Hepatocyte (in vitro differentiated cells): ENCODE results near the gene RRAD. TPM values are rescaled to one million over a fixed set of nuclear protein-coding genes. Genes with fewer than 3 reads are reported as not detected.
A peak's percentile ranks its signal among the peaks of the same experiment; 100 is the strongest.

Source experiments
- DNase-seq: peaks from one replicate; pipeline ENCODE4 v3.0.0-alpha.2; 2016; ENCODE audit warnings: low spot score
- H2AFZ ChIP-seq: fragments of 200-600 bp; sonication (generic); 2 replicates; pipeline ENCODE4 v1.6.0; 2016; ENCODE audit warnings: antibody characterized with exemption, mild to moderate bottlenecking
- H3K27ac ChIP-seq: fragments of 200-600 bp; sonication (generic); 2 replicates; pipeline ENCODE4 v1.5.1; 2016; ENCODE audit warnings: mild to moderate bottlenecking
- H3K27me3 ChIP-seq: fragments of 200-600 bp; sonication (generic); 2 replicates; pipeline ENCODE4 v1.6.1; 2016
- H3K36me3 ChIP-seq: fragments of 200-600 bp; sonication (generic); replicated peaks from 2 replicates; pipeline ENCODE4 v1.5.1; 2016; ENCODE audit warnings: low read depth; ENCODE audit not compliant: insufficient read depth
- H3K4me1 ChIP-seq: fragments of 200-600 bp; sonication (generic); 2 replicates; pipeline ENCODE4 v1.5.1; 2016; ENCODE audit warnings: mild to moderate bottlenecking, moderate library complexity; ENCODE audit not compliant: insufficient read depth
- H3K4me2 ChIP-seq: fragments of 200-600 bp; sonication (generic); 2 replicates; pipeline ENCODE4 v1.6.0; 2016
- H3K4me3 ChIP-seq: fragments of 200-600 bp; sonication (generic); 2 replicates; pipeline ENCODE4 v1.5.1; 2016; ENCODE audit warnings: mild to moderate bottlenecking
- H3K79me2 ChIP-seq: fragments of 200-600 bp; sonication (generic); 2 replicates; pipeline ENCODE4 v1.6.0; 2017; ENCODE audit warnings: mild to moderate bottlenecking
- H3K9me2 ChIP-seq: fragments of 200-600 bp; sonication (generic); replicated peaks from 2 replicates; pipeline ENCODE4 v1.6.0; 2017; ENCODE audit warnings: mild to moderate bottlenecking; ENCODE audit not compliant: insufficient read depth
- H3K9me3 ChIP-seq: fragments of 200-600 bp; sonication (generic); 2 replicates; pipeline ENCODE4 v1.5.1; 2016; ENCODE audit warnings: low read depth, mild to moderate bottlenecking
- H4K20me1 ChIP-seq: fragments of 200-600 bp; sonication (generic); 2 replicates; pipeline ENCODE4 v1.6.0; 2016; ENCODE audit warnings: mild to moderate bottlenecking; ENCODE audit not compliant: insufficient read depth, poor library complexity, severe bottlenecking
- CTCF ChIP-seq: fragments of 200-600 bp; sonication (generic); IDR thresholded peaks from 2 replicates; pipeline ENCODE4 v1.5.1; 2016; ENCODE audit warnings: antibody characterized with exemption, mild to moderate bottlenecking; ENCODE audit not compliant: poor library complexity
- EZH2 ChIP-seq: fragments of 200-600 bp; sonication (generic); IDR thresholded peaks from 2 replicates; pipeline ENCODE4 v1.6.1; 2016; ENCODE audit warnings: antibody characterized with exemption, mild to moderate bottlenecking, borderline replicate concordance
- EZH2phosphoT487 ChIP-seq: fragments of 200-600 bp; sonication (generic); IDR thresholded peaks from one replicate; pipeline ENCODE4 v1.6.1; 2018; ENCODE audit warnings: antibody characterized with exemption, mild to moderate bottlenecking, low read depth, moderate library complexity; ENCODE audit not compliant: unreplicated experiment, severe bottlenecking
- WGBS: methylation state at CpG from one replicate; pipeline ENCODE4 v1.1.6; 2016; ENCODE audit warnings: low lambda C conversion rate; ENCODE audit errors: missing lambda C conversion rate; 5-methylcytosine and 5-hydroxymethylcytosine counted together
- polyA plus RNA-seq: library from polyadenylated mRNA; unstranded; fragments of >200 nt; fragmentation: Nextera tagmentation; extraction: Ambion mirVana; gene quantifications from 2 replicates; pipeline ENCODE4 v1.2.1, GENCODE V29; 2016
- total RNA-seq: library from RNA; depleted of rRNA; stranded (reverse); fragments of >200 nt; gene quantifications from 2 replicates; pipeline ENCODE4 v1.2.3, GENCODE V29; 2014

Gene RRAD
- total and polyA plus RNA-seq, 2 experiments from 2014 or later, result 8.8 to 16.3 TPM

- H3K27me3 ChIP-seq, result no peaks in the 10 kb centered on the region
- no peak overlapping the region for H2AFZ ChIP-seq
- no peaks in the 10 kb centered on the region for H3K79me2 ChIP-seq
- H3K9me3 ChIP-seq, result no peaks in the 10 kb centered on the region
- H3K4me3 ChIP-seq, result no peak overlapping the region
- peak; percentile 87 for DNase-seq
- H3K36me3 ChIP-seq, result no peaks in the 10 kb centered on the region
- no peaks in the 10 kb centered on the region for H3K9me2 ChIP-seq
- no peak overlapping the region for H3K4me2 ChIP-seq
- no peaks in the 10 kb centered on the region for H4K20me1 ChIP-seq
- TF ChIP-seq EZH2, result no peak
- TF ChIP-seq CTCF, result peak; percentile 86
- TF ChIP-seq EZH2phosphoT487, result no peak
- no peak overlapping the region for H3K27ac ChIP-seq
- H3K4me1 ChIP-seq, result peaks cover 10% of the 10 kb centered on the region
- WGBS, result 59% methylated on average over 11 of the region's 11 CpGs
These were observed 30.2 kb downstream of the RRAD start for GRCh38 chr16:66894948-66895688.

GRCh38 chr16:66894055-66894454, 31.3 kb downstream of the RRAD start:
- WGBS, result 79% methylated on average over 2 of the region's 2 CpGs
- no peak overlapping the region for H3K4me2 ChIP-seq
- H3K9me3 ChIP-seq, result no peaks in the 10 kb centered on the region
- peaks cover under 1% of the 10 kb centered on the region for H3K4me1 ChIP-seq
- H4K20me1 ChIP-seq, result no peaks in the 10 kb centered on the region
- no peaks in the 10 kb centered on the region for H3K79me2 ChIP-seq
- no peak overlapping the region for H3K27ac ChIP-seq
- no peaks in the 10 kb centered on the region for H3K27me3 ChIP-seq
- TF ChIP-seq EZH2 (no peak), CTCF (no peak), EZH2phosphoT487 (no peak)
- no peak overlapping the region for H3K4me3 ChIP-seq
- no peak overlapping the region for H2AFZ ChIP-seq
- no peaks in the 10 kb centered on the region for H3K36me3 ChIP-seq
- H3K9me2 ChIP-seq, result no peaks in the 10 kb centered on the region
- no peak for DNase-seq

GRCh38 chr16:66891797-66892196, 33.5 kb downstream of the RRAD start:
- no peak for TF ChIP-seq CTCF
- TF ChIP-seq EZH2, result no peak
- no peak for TF ChIP-seq EZH2phosphoT487
- Histone ChIP-seq H3K9me2 (no peaks in the 10 kb centered on the region), H3K4me1 (no peaks in the 10 kb centered on the region), H3K4me3 (no peak overlapping the region), H3K27me3 (no peaks in the 10 kb centered on the region), H2AFZ (no peak overlapping the region), H3K79me2 (no peaks in the 10 kb centered on the region), H4K20me1 (no peaks in the 10 kb centered on the region), H3K36me3 (no peaks in the 10 kb centered on the region), H3K9me3 (no peaks in the 10 kb centered on the region), H3K27ac (no peak overlapping the region), H3K4me2 (no peak overlapping the region)
- WGBS, result 99% methylated on average over 6 of the region's 6 CpGs
- DNase-seq, result no peak
